ENCODE results near the gene FAM184A. TPM values are rescaled to one million over a fixed set of nuclear protein-coding genes. Genes with fewer than 3 reads are reported as not detected.
A peak's percentile ranks its signal among the peaks of the same experiment; 100 is the strongest.

FAM184A gene
- total RNA-seq, 2 donors from 2014 or later = 205 to 216 TPM

GRCh38 chr6:119075200-119075981, 3.1 kb downstream of the FAM184A start:
- no peak overlapping the region for H3K27ac ChIP-seq (ENCODE audit: low read depth, low read length)
- H3K4me3 ChIP-seq (ENCODE audit: low read length) = peak overlapping the region; percentile 95
- TF ChIP-seq, protein P1, sequence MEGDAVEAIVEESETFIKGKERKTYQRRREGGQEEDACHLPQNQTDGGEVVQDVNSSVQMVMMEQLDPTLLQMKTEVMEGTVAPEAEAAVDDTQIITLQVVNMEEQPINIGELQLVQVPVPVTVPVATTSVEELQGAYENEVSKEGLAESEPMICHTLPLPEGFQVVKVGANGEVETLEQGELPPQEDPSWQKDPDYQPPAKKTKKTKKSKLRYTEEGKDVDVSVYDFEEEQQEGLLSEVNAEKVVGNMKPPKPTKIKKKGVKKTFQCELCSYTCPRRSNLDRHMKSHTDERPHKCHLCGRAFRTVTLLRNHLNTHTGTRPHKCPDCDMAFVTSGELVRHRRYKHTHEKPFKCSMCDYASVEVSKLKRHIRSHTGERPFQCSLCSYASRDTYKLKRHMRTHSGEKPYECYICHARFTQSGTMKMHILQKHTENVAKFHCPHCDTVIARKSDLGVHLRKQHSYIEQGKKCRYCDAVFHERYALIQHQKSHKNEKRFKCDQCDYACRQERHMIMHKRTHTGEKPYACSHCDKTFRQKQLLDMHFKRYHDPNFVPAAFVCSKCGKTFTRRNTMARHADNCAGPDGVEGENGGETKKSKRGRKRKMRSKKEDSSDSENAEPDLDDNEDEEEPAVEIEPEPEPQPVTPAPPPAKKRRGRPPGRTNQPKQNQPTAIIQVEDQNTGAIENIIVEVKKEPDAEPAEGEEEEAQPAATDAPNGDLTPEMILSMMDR (conservative IDR thresholded peaks at IDR 0.05) = no peak
- DNase-seq = no peak
- peaks cover 48% of the 10 kb centered on the region for H3K4me1 Mint-ChIP-seq
- no peaks in the 10 kb centered on the region for H3K27me3 ChIP-seq (ENCODE audit: control insufficient read depth, insufficient read depth, low read length, poor library complexity, severe bottlenecking)
- no peaks in the 10 kb centered on the region for H3K9me3 Mint-ChIP-seq
- no peaks in the 10 kb centered on the region for H3K4me1 ChIP-seq (ENCODE audit: control insufficient read depth, insufficient read depth, low read length)
- H3K27ac Mint-ChIP-seq = no peak overlapping the region
- H3K4me3 Mint-ChIP-seq = peak overlapping the region; percentile 68
- peak overlapping the region; percentile 80 for H3K9ac ChIP-seq (ENCODE audit: extremely low read depth, low read length, poor library complexity, severe bottlenecking)
- 82% methylated on average over 1 of the region's 2 CpGs; no CpG with 5 or more reads in 1 of the 2 experiments for WGBS, 2 experiments (ENCODE audit: insufficient coverage in 1 of 2, insufficient read length in 1 of 2)
- H3K9me3 ChIP-seq (ENCODE audit: control insufficient read depth, low read length) = no peaks in the 10 kb centered on the region
- H3K36me3 ChIP-seq (ENCODE audit: control insufficient read depth, insufficient read depth, low read length) = peaks cover 35% of the 10 kb centered on the region
- peaks cover 14% of the 10 kb centered on the region for H3K27me3 Mint-ChIP-seq (ENCODE audit: insufficient read depth)
- H3K36me3 Mint-ChIP-seq (ENCODE audit: low read depth) = peaks cover 13% of the 10 kb centered on the region

DNA sequence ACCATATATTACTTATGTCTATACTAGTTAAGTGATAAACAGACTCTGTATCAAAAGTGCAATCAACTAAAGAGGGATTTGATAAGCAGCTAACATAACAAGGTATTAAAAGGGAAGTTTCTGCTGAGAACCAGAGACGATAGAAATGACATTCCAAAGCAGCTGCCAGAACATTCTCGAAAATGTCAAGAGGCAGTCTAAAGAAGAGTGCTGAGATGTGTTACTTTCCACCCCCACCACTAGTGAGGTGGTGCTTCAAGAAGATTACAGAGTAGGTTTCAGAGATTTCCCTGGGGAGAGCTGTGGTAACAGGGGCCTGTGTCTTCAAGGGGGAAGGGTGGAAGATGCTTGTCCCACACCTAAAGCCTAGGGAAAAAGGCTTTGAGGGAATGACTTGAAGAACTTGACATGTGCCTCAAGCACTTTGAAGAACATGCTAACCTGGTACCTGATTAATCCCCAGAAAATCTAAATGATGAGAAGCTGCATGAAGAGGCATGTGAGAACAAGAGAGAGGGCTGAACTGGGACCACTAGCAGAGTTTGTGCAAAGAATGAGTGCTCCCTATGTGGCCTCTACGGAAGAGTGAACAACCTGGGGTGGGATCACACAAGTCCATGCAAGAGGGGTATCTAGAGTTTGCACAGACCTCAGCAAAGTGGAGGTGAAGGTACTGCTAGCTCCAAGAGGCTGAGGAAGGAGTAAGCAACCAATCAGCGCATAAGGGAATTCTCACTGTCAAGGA, 5.0 kb downstream of the FAM184A start:
- Mint-ChIP-seq H3K9me3 (no peaks in the 10 kb centered on the region), H3K36me3 (ENCODE audit: low read depth) (peaks cover 13% of the 10 kb centered on the region), H3K4me1 (peaks cover 44% of the 10 kb centered on the region), H3K4me3 (peak overlapping the region; percentile 68), H3K27ac (peak overlapping the region; percentile 1), H3K27me3 (ENCODE audit: insufficient read depth) (no peaks in the 10 kb centered on the region)
- Histone ChIP-seq H3K27me3 (ENCODE audit: control insufficient read depth, insufficient read depth, low read length, poor library complexity, severe bottlenecking) (no peaks in the 10 kb centered on the region), H3K4me3 (ENCODE audit: low read length) (peak overlapping the region; percentile 95), H3K9ac (ENCODE audit: extremely low read depth, low read length, poor library complexity, severe bottlenecking) (no peak overlapping the region), H3K4me1 (ENCODE audit: control insufficient read depth, insufficient read depth, low read length) (no peaks in the 10 kb centered on the region), H3K36me3 (ENCODE audit: control insufficient read depth, insufficient read depth, low read length) (peaks cover 39% of the 10 kb centered on the region), H3K9me3 (ENCODE audit: control insufficient read depth, low read length) (no peaks in the 10 kb centered on the region), H3K27ac (ENCODE audit: low read depth, low read length) (no peak overlapping the region)
- no peak for DNase-seq
- TF ChIP-seq, protein P1 (conservative IDR thresholded peaks at IDR 0.05) = no peak
- 89 to 93% methylated on average over 1 to 4 of the region's 4 CpGs for WGBS, 2 experiments (ENCODE audit: insufficient coverage in 1 of 2, insufficient read length in 1 of 2)

- peaks cover 36% of the 10 kb centered on the region for H3K36me3 ChIP-seq (ENCODE audit: control insufficient read depth, insufficient read depth, low read length)
- DNase-seq = no peak
- no peaks in the 10 kb centered on the region for H3K9me3 Mint-ChIP-seq
- peak overlapping the region; percentile 52 for H3K4me3 ChIP-seq (ENCODE audit: low read length)
- no peaks in the 10 kb centered on the region for H3K27me3 Mint-ChIP-seq (ENCODE audit: insufficient read depth)
- H3K4me1 ChIP-seq (ENCODE audit: control insufficient read depth, insufficient read depth, low read length) = peaks cover 5% of the 10 kb centered on the region
- no peaks in the 10 kb centered on the region for H3K27me3 ChIP-seq (ENCODE audit: control insufficient read depth, insufficient read depth, low read length, poor library complexity, severe bottlenecking)
- H3K27ac ChIP-seq (ENCODE audit: low read depth, low read length) = no peak overlapping the region
- no peaks in the 10 kb centered on the region for H3K9me3 ChIP-seq (ENCODE audit: control insufficient read depth, low read length)
- TF ChIP-seq, protein P1 (conservative IDR thresholded peaks at IDR 0.05) = no peak
- H3K36me3 Mint-ChIP-seq (ENCODE audit: low read depth) = peaks cover 10% of the 10 kb centered on the region
- peaks cover 52% of the 10 kb centered on the region for H3K4me1 Mint-ChIP-seq
- H3K9ac ChIP-seq (ENCODE audit: extremely low read depth, low read length, poor library complexity, severe bottlenecking) = no peak overlapping the region
- no peak overlapping the region for H3K4me3 Mint-ChIP-seq
- 100% methylated on average over 2 of the region's 2 CpGs; no CpG with 5 or more reads in 1 of the 2 experiments for WGBS, 2 experiments (ENCODE audit: insufficient coverage in 1 of 2, insufficient read length in 1 of 2)
- H3K27ac Mint-ChIP-seq = no peak overlapping the region
Observed at GRCh38 chr6:119071576-119071975, 6.9 kb downstream of the FAM184A start.

All from endodermal cell (in vitro differentiated cells).